ENCODE measurements around the gene HECTD4. TPM values are rescaled to one million over a fixed set of nuclear protein-coding genes. Genes with fewer than 3 reads are reported as not detected.

The HECTD4 gene
- total RNA-seq, 2 experiments from 2014 or later = 34.5 to 62.4 TPM

DNA sequence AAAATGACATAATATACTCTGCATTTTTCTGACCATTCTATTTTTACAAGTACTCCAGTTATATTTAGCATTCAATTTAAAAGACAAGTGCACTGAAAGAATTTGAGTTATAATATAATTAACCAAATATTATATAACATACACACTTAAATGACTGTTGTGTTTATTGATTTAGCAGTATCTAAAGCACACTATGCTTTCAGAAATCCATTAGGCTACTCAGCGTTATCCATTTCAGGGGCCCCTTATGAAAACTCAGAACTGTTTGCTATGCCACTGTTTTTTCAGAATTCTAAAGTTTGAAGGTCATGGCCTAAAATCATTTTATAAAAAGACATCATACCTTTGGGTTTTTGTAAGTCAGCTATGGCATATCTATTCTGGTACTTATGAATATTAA, 57.1 kb downstream of the HECTD4 start:
- no peak overlapping the region for H3K4me3 ChIP-seq (ENCODE audit: low read depth, low read length, poor library complexity, severe bottlenecking)
- no peaks in the 10 kb centered on the region for H3K4me1 ChIP-seq (ENCODE audit: insufficient read depth, low read length, poor library complexity, severe bottlenecking)
- H3K9me2 ChIP-seq (ENCODE audit: insufficient read depth, low read length) = no peaks in the 10 kb centered on the region
- H3K4me2 ChIP-seq (ENCODE audit: low read length) = no peak overlapping the region
- no peaks in the 10 kb centered on the region for H3K36me3 ChIP-seq (ENCODE audit: insufficient read depth, low read length)
- TF ChIP-seq, protein P1, sequence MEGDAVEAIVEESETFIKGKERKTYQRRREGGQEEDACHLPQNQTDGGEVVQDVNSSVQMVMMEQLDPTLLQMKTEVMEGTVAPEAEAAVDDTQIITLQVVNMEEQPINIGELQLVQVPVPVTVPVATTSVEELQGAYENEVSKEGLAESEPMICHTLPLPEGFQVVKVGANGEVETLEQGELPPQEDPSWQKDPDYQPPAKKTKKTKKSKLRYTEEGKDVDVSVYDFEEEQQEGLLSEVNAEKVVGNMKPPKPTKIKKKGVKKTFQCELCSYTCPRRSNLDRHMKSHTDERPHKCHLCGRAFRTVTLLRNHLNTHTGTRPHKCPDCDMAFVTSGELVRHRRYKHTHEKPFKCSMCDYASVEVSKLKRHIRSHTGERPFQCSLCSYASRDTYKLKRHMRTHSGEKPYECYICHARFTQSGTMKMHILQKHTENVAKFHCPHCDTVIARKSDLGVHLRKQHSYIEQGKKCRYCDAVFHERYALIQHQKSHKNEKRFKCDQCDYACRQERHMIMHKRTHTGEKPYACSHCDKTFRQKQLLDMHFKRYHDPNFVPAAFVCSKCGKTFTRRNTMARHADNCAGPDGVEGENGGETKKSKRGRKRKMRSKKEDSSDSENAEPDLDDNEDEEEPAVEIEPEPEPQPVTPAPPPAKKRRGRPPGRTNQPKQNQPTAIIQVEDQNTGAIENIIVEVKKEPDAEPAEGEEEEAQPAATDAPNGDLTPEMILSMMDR (conservative IDR thresholded peaks at IDR 0.05; ENCODE audit: low read length) = no peak
- TF ChIP-seq EZH2phosphoT487 (IDR thresholded peaks at IDR 0.05; ENCODE audit: borderline replicate concordance, low read depth, low read length) = no peak
- ChIA-PET CTCF (ENCODE audit: unreplicated experiment) (no interaction called here), POLR2A (interaction anchor here (1.2 kb wide), 1 partner anchor 81 kb away, joined by 3 read pairs; no protein-coding TSS in a partner anchor)
- no peak overlapping the region for H3K27ac ChIP-seq (ENCODE audit: low read depth, low read length, poor library complexity, severe bottlenecking)
- BruUV-seq (replicated peaks) = no TSS peak
- no peaks in the 10 kb centered on the region for H3K9me3 ChIP-seq (ENCODE audit: low read length)
- no peaks in the 10 kb centered on the region for H3K79me2 ChIP-seq (ENCODE audit: insufficient read depth, low read depth, low read length)
- no peak for DNase-seq (ENCODE audit: low spot score)
- no peaks in the 10 kb centered on the region for H4K20me1 ChIP-seq (ENCODE audit: insufficient read depth, low read length)
- H2AFZ ChIP-seq (ENCODE audit: low read length) = no peak overlapping the region
- intact Hi-C loops (cut with micrococcal nuclease; ENCODE audit: unreplicated experiment) = no loop called here

DNA sequence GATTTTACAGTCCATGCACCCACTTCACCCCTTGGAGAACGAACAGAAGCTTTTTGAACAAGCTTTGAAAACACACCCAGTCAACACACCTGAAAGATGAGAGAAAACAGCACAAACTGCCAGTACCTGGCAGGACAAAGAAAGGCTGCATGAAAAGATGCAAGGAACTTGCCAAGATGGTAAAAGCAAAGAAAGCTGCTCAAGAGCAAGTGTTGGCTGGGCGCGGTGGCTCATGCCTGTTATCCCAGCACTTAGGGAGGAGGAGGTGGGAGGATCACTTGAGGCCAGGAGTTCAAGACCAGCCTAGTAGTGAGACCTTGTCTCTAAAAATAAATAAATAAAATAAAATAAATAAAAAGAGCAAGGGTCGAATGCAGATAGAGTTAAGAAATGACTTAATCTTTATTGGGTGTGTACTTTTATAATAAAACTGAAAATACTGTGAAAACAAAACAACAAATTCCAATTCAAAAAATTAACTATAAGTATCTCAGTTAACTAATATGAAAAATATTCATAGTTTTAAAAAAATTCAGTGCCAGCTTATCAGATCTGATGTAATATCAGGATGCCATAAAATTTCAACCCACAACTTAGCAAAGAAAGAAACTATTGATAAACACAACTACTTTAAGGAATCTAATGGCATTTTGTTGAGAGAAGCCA, 59.2 kb downstream of the HECTD4 start:
- ChIA-PET POLR2A (no interaction called here), CTCF (ENCODE audit: unreplicated experiment) (no interaction called here)
- Histone ChIP-seq H3K4me3 (ENCODE audit: low read depth, low read length, poor library complexity, severe bottlenecking) (no peak overlapping the region), H3K4me2 (ENCODE audit: low read length) (no peak overlapping the region), H3K4me1 (ENCODE audit: insufficient read depth, low read length, poor library complexity, severe bottlenecking) (no peaks in the 10 kb centered on the region), H3K27ac (ENCODE audit: low read depth, low read length, poor library complexity, severe bottlenecking) (no peak overlapping the region), H3K36me3 (ENCODE audit: insufficient read depth, low read length) (peaks cover 11% of the 10 kb centered on the region), H3K79me2 (ENCODE audit: insufficient read depth, low read depth, low read length) (no peaks in the 10 kb centered on the region), H2AFZ (ENCODE audit: low read length) (no peak overlapping the region), H3K9me2 (ENCODE audit: insufficient read depth, low read length) (no peaks in the 10 kb centered on the region), H3K9me3 (ENCODE audit: low read length) (no peaks in the 10 kb centered on the region), H4K20me1 (ENCODE audit: insufficient read depth, low read length) (no peaks in the 10 kb centered on the region)
- intact Hi-C loops (cut with micrococcal nuclease; ENCODE audit: unreplicated experiment) = no loop called here
- no peak for TF ChIP-seq EZH2phosphoT487 (IDR thresholded peaks at IDR 0.05; ENCODE audit: borderline replicate concordance, low read depth, low read length)
- TF ChIP-seq, protein P1 (conservative IDR thresholded peaks at IDR 0.05; ENCODE audit: low read length) = no peak
- DNase-seq (ENCODE audit: low spot score) = no peak
- BruUV-seq (replicated peaks) = no TSS peak

DNA sequence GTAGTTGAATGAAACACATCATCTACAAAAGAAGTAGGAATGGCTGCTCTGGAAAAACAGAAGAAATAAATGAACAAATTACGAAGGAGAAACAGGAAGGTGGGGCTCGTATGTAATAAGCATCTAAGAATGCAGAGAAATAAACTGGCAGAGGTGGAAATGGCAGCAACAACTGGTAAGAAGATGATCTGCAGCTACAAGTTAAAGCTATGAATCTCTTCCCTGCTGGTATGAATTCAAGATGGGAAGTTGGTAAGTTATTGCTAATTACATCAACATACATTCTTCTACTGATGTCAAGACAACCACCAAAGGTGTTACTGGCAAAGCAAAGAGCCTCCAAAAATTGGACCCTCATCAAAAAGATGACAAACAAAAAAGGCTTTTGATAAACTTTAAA, 59.8 kb downstream of the HECTD4 start:
- Histone ChIP-seq H3K27ac (ENCODE audit: low read depth, low read length, poor library complexity, severe bottlenecking) (no peak overlapping the region), H3K4me1 (ENCODE audit: insufficient read depth, low read length, poor library complexity, severe bottlenecking) (no peaks in the 10 kb centered on the region), H3K9me2 (ENCODE audit: insufficient read depth, low read length) (no peaks in the 10 kb centered on the region), H3K79me2 (ENCODE audit: insufficient read depth, low read depth, low read length) (no peaks in the 10 kb centered on the region), H3K4me3 (ENCODE audit: low read depth, low read length, poor library complexity, severe bottlenecking) (no peak overlapping the region), H2AFZ (ENCODE audit: low read length) (no peak overlapping the region), H3K4me2 (ENCODE audit: low read length) (no peak overlapping the region), H4K20me1 (ENCODE audit: insufficient read depth, low read length) (no peaks in the 10 kb centered on the region), H3K9me3 (ENCODE audit: low read length) (no peaks in the 10 kb centered on the region), H3K36me3 (ENCODE audit: insufficient read depth, low read length) (peaks cover 12% of the 10 kb centered on the region)
- BruUV-seq (replicated peaks) = no TSS peak
- CTCF ChIA-PET (ENCODE audit: unreplicated experiment) = no interaction called here
- intact Hi-C loops (cut with micrococcal nuclease; ENCODE audit: unreplicated experiment) = no loop called here
- TF ChIP-seq, protein P1 (conservative IDR thresholded peaks at IDR 0.05; ENCODE audit: low read length) = no peak
- no peak for TF ChIP-seq EZH2phosphoT487 (IDR thresholded peaks at IDR 0.05; ENCODE audit: borderline replicate concordance, low read depth, low read length)
- POLR2A ChIA-PET = interaction anchor here (1.6 to 1.7 kb wide), 2 partner anchors 12 to 40 kb away, joined by 3 to 4 read pairs; no protein-coding TSS in a partner anchor
- DNase-seq (ENCODE audit: low spot score) = no peak
